Breast epithelium (tissue), 3 donors: Measurements from ENCODE around the gene ABCF3.

Experiments used
- CTCF ChIP-seq, 3 donors: fragments of 450-650 bp; IDR thresholded peaks; one replicate each; pipeline ENCODE4 v1.5.1; 2016 to 2017; ENCODE audit warnings: antibody characterized with exemption in 3 of 3, mild to moderate bottlenecking in 3 of 3, moderate library complexity in 3 of 3
- POLR2A ChIP-seq: fragments of 450-650 bp; IDR thresholded peaks from one replicate; pipeline ENCODE4 v1.6.1; 2016; ENCODE audit warnings: antibody characterized with exemption, mild to moderate bottlenecking, moderate library complexity

- TF ChIP-seq CTCF (IDR thresholded peaks at IDR 0.05) (no peak), POLR2A (no peak)
These were observed 8.1 kb downstream of the ABCF3 start for GRCh38 chr3:184193991-184194539.
